GM12878 (cell line): ENCODE results near the gene HMGN3. TPM values are rescaled to one million over a fixed set of nuclear protein-coding genes. Genes with fewer than 3 reads are reported as not detected.
A peak's percentile ranks its signal among the peaks of the same experiment; 100 is the strongest.

Source experiments
- ATAC-seq: fragments of 200-7000 bp; cut with Tn5 transposase; 3 replicates; pipeline ENCODE4 v1.9.1; 2020; ENCODE audit warnings: mild to moderate bottlenecking, moderate library complexity
- BruUV-seq: library from RNA; stranded (reverse); fragments of 400-500 nt; replicated peaks from 2 replicates; lab custom pipeline; 2021; lab: Mats Ljungman, UMichigan
- CTCF ChIA-PET: fragments of 300-600 bp; sonication (Branson Sonifier 250); formaldehyde crosslinking; extraction: SDS; loops from one replicate; lab custom pipeline; 2021; ENCODE audit warnings: inconsistent platforms; lab: Yijun Ruan, JAX
- POLR2A ChIA-PET: fragments of 350-600 bp; formaldehyde crosslinking; extraction: SDS; loops from one replicate; lab custom pipeline; 2021; ENCODE audit warnings: inconsistent platforms; lab: Charles Lee
- RAD21 ChIA-PET: fragments of 300-600 bp; sonication (Branson Sonifier 250); formaldehyde crosslinking; loops from one replicate; lab custom pipeline; 2023; ENCODE audit warnings: antibody characterized with exemption; ENCODE audit not compliant: unreplicated experiment; lab: Charles Lee
- SMC1A ChIA-PET: fragments of 300-600 bp; sonication (Branson Sonifier 250); formaldehyde crosslinking; loops from one replicate; lab custom pipeline; 2023; ENCODE audit not compliant: unreplicated experiment, uncharacterized antibody; lab: Charles Lee
- DNase-seq: peaks from one replicate; pipeline ENCODE4 v3.0.0-alpha.2; 2011; ENCODE audit warnings: low read depth, low spot score
- FAIRE-seq: peaks from 3 replicates; lab custom pipeline; 2011; peaks lifted over from hg19 to GRCh38; lab: Jason Lieb, UNC
- H2AFZ ChIP-seq: 2 replicates; pipeline ENCODE4 v1.6.0; 2011; ENCODE audit warnings: low read depth, low read length, control low read depth; ENCODE audit not compliant: control insufficient read depth
- H3K27ac ChIP-seq: 2 replicates; pipeline ENCODE4 v1.5.1; 2011; ENCODE audit warnings: control low read depth; ENCODE audit not compliant: control insufficient read depth, insufficient read depth
- H3K27me3 ChIP-seq, 2 experiments: replicated peaks in 1 of 2; 2 replicates each; pipeline versions ENCODE4 v1.6.0 to v1.6.1; 2011; ENCODE audit warnings: low read length in 1 of 2; ENCODE audit not compliant: control insufficient read depth in 2 of 2, insufficient read depth in 2 of 2
- H3K36me3 ChIP-seq, 2 experiments: 2 replicates each; pipeline ENCODE4 v1.5.1; 2011; ENCODE audit warnings: low read length in 1 of 2; ENCODE audit not compliant: control insufficient read depth in 2 of 2, insufficient read depth in 2 of 2
- H3K4me1 ChIP-seq: 2 replicates; pipeline ENCODE4 v1.6.1; 2011; ENCODE audit warnings: mild to moderate bottlenecking, low read length, moderate library complexity, mixed read lengths; ENCODE audit not compliant: control insufficient read depth, insufficient read depth
- H3K4me2 ChIP-seq: 2 replicates; pipeline ENCODE4 v1.6.0; 2011; ENCODE audit warnings: control low read depth; ENCODE audit not compliant: control insufficient read depth, insufficient read depth
- H3K4me3 ChIP-seq: fragments of 200-600 bp; sonication (generic); 2 replicates; pipeline ENCODE4 v1.5.1; 2016
- H3K79me2 ChIP-seq: 2 replicates; pipeline ENCODE4 v1.6.0; 2011; ENCODE audit warnings: low read length; ENCODE audit not compliant: control insufficient read depth, insufficient read depth
- H3K9ac ChIP-seq: 2 replicates; pipeline ENCODE4 v1.8.0; 2011; ENCODE audit warnings: low read length, control low read depth, mixed read lengths; ENCODE audit not compliant: control insufficient read depth, insufficient read depth
- H3K9me3 ChIP-seq: replicated peaks from 3 replicates; pipeline ENCODE4 v1.5.1; 2011; ENCODE audit warnings: mild to moderate bottlenecking, low read length; ENCODE audit not compliant: control insufficient read depth, insufficient read depth
- H4K20me1 ChIP-seq: 2 replicates; pipeline ENCODE4 v1.6.0; 2011; ENCODE audit not compliant: control insufficient read depth, insufficient read depth
- CBX5 ChIP-seq: sonication (generic); IDR thresholded peaks from 2 replicates; pipeline ENCODE4 v1.6.1; 2016; ENCODE audit warnings: low read depth, moderate library complexity, mild to moderate bottlenecking, inconsistent platforms
- CEBPB ChIP-seq, 2 experiments: fragments of 150-350 bp in 1 of 2; IDR thresholded peaks; 2 replicates each; pipeline ENCODE4 v1.6.1; 2012 to 2014; ENCODE audit warnings: low read depth in 2 of 2, low read length in 2 of 2, borderline replicate concordance in 1 of 2, inconsistent platforms in 1 of 2
- DPF2 ChIP-seq: fragments of 450-650 bp; IDR thresholded peaks from 2 replicates; pipeline ENCODE4 v1.6.1; 2017; ENCODE audit warnings: mild to moderate bottlenecking
- MAX ChIP-seq: IDR thresholded peaks from 2 replicates; pipeline ENCODE4 v1.6.1; 2012; ENCODE audit warnings: low read depth, low read length, improper control_type of control experiment
- WGBS: methylation state at CpG from one replicate; pipeline ENCODE4 v1.1.6; 2016; ENCODE audit warnings: low lambda C conversion rate; ENCODE audit not compliant: insufficient replicate concordance, insufficient coverage; ENCODE audit errors: missing lambda C conversion rate; 5-methylcytosine and 5-hydroxymethylcytosine counted together
- in situ Hi-C: fragments of 300-500 bp; cut with MboI; formaldehyde crosslinking; loops from 9 replicates; pipeline ENCODE4 v1.14.3; 2018; ENCODE audit warnings: mixed read lengths
- intact Hi-C: fragments of 100-400 bp; cut with micrococcal nuclease; formaldehyde crosslinking; loops from one replicate; pipeline ENCODE4 v1.14.2; 2022; ENCODE audit not compliant: unreplicated experiment
- polyA plus RNA-seq, 11 experiments: library from polyadenylated mRNA; depleted of rRNA in 4 of 11; unstranded in 6 of 11; stranded (reverse) in 5 of 11; fragments of >200 nt; fragmentation: Nextera tagmentation in 4 of 11; fragmentation: Illumina TruSeq in 1 of 11; extraction: Ambion mirVana in 4 of 11; extraction: Trizol in 1 of 11; gene quantifications; 1 replicate in 1 of 11; 2 replicates in 10 of 11; pipeline versions ENCODE4 v1.2.1 to v1.2.3, GENCODE V29; 2011 to 2016; ENCODE audit warnings: inconsistent platforms in 2 of 11, missing spikeins in 2 of 11, low read depth in 1 of 11
- total RNA-seq, 4 experiments: library from RNA; depleted of rRNA in 3 of 4; stranded (reverse); fragments of >200 nt in 3 of 4; fragmentation: Illumina TruSeq in 1 of 4; extraction: Trizol in 1 of 4; gene quantifications; 2 replicates each; pipeline versions ENCODE4 v1.2.1 to v1.2.3, GENCODE V29; 2013 to 2021

HMGN3 gene
- total and polyA plus RNA-seq, 10 of the 15 experiments (the other 5 are each of a cell fraction or from before 2014, with no cell fraction given): 115 to 496 (median 262) TPM

GRCh38 chr6:79230149-79230548 lies 4.3 kb downstream of the HMGN3 start:
- peaks cover 76% of the 10 kb centered on the region for H3K79me2 ChIP-seq
- intact Hi-C loops: loop anchor here (5.0 to 10.0 kb wide), 4 partner anchors 107 to 363 kb away; partner anchors contain the start of gene IRAK1BP1
- SMC1A ChIA-PET: no interaction called here

GRCh38 chr6:79227445-79227844 lies 7.0 kb downstream of the HMGN3 start:
- H3K79me2 ChIP-seq: peaks cover 66% of the 10 kb centered on the region
- FAIRE-seq (no peak), ATAC-seq (no peak), DNase-seq (no peak)
- intact Hi-C loops (no loop called here), in situ Hi-C loops (no loop called here)
- ChIA-PET CTCF (interaction anchor here (0.7 to 1.1 kb wide), 4 partner anchors 12 to 216 kb away, joined by 3 read pairs; no protein-coding TSS in a partner anchor), RAD21 (interaction anchor here (0.6 to 1.3 kb wide), 3 partner anchors 13 to 129 kb away, joined by 3 to 5 read pairs (median 4); no protein-coding TSS in a partner anchor), POLR2A (no interaction called here), SMC1A (interaction anchor here (0.6 to 2.0 kb wide), 6 partner anchors 9 to 337 kb away, joined by 3 to 7 read pairs (median 6); no protein-coding TSS in a partner anchor)
- BruUV-seq: no TSS peak
- WGBS: 96% methylated on average over 1 of the region's 1 CpG
- no peaks in the 10 kb centered on the region for H4K20me1 ChIP-seq
- no peaks in the 10 kb centered on the region for H3K27me3 ChIP-seq
- H3K4me2 ChIP-seq: no peak overlapping the region
- no peaks in the 10 kb centered on the region for H3K4me1 ChIP-seq
- no peak overlapping the region for H2AFZ ChIP-seq
- no peak for TF ChIP-seq CBX5
- H3K4me3 ChIP-seq: no peak overlapping the region
- no peak overlapping the region for H3K27ac ChIP-seq
- H3K36me3 ChIP-seq: no peaks in the 10 kb centered on the region
- peaks cover 4% of the 10 kb centered on the region; the same call in 2 of the 3 replicates for H3K9me3 ChIP-seq
- no peak overlapping the region for H3K9ac ChIP-seq

More at GRCh38 chr6:79230149-79230548, 4.3 kb downstream of the HMGN3 start:
- Histone ChIP-seq H3K36me3 (no peaks in the 10 kb centered on the region), H3K9ac (no peak overlapping the region), H3K4me3 (no peak overlapping the region), H4K20me1 (no peaks in the 10 kb centered on the region), H2AFZ (no peak overlapping the region), H3K27ac (no peak overlapping the region), H3K27me3 (no peaks in the 10 kb centered on the region), H3K4me1 (no peaks in the 10 kb centered on the region), H3K9me3 (peaks cover 4% of the 10 kb centered on the region; the same call in 2 of the 3 replicates), H3K4me2 (peak overlapping the region; percentile 44)
- POLR2A ChIA-PET: interaction anchor here (1.0 kb wide), 1 partner anchor 11 kb away, joined by 3 read pairs; no protein-coding TSS in a partner anchor
- no TSS peak for BruUV-seq
- no peak for TF ChIP-seq MAX
- peak in 1 of 2 experiments; percentile 64; a peak in 1 of 4 replicates for TF ChIP-seq CEBPB (IDR thresholded peaks at IDR 0.05; ENCODE audit: borderline replicate concordance in 1 of 2, low read depth in 2 of 2, low read length in 2 of 2)
- TF ChIP-seq DPF2: no peak
- ATAC-seq (no peak), DNase-seq (no peak), FAIRE-seq (no peak)
- RAD21 ChIA-PET: no interaction called here
- in situ Hi-C loops: no loop called here
- WGBS: 97% methylated on average over 2 of the region's 2 CpGs
- CTCF ChIA-PET: no interaction called here
